Gastrocnemius medialis (tissue), 4 donors: Measurements from ENCODE around the gene MAST4.

Source experiments
- POLR2A ChIP-seq, 2 donors: fragments of 450-650 bp; IDR thresholded peaks; one replicate each; pipeline ENCODE4 v1.6.1; 2017; ENCODE audit warnings: antibody characterized with exemption in 2 of 2, mild to moderate bottlenecking in 2 of 2, moderate library complexity in 2 of 2
- TF ChIP-seq, protein P1 (sequence below), 5 experiments: fragments of 450-650 bp in 3 of 5; fragments of 200-600 bp in 2 of 5; sonication (generic) in 2 of 5; IDR thresholded peaks in 4 of 5; conservative IDR thresholded peaks in 1 of 5; 1 replicate in 4 of 5; 2 replicates in 1 of 5; pipeline ENCODE4 v1.5.1; 2016 to 2019; ENCODE audit warnings: antibody characterized with exemption in 5 of 5, mild to moderate bottlenecking in 3 of 5, moderate library complexity in 3 of 5

DNA sequence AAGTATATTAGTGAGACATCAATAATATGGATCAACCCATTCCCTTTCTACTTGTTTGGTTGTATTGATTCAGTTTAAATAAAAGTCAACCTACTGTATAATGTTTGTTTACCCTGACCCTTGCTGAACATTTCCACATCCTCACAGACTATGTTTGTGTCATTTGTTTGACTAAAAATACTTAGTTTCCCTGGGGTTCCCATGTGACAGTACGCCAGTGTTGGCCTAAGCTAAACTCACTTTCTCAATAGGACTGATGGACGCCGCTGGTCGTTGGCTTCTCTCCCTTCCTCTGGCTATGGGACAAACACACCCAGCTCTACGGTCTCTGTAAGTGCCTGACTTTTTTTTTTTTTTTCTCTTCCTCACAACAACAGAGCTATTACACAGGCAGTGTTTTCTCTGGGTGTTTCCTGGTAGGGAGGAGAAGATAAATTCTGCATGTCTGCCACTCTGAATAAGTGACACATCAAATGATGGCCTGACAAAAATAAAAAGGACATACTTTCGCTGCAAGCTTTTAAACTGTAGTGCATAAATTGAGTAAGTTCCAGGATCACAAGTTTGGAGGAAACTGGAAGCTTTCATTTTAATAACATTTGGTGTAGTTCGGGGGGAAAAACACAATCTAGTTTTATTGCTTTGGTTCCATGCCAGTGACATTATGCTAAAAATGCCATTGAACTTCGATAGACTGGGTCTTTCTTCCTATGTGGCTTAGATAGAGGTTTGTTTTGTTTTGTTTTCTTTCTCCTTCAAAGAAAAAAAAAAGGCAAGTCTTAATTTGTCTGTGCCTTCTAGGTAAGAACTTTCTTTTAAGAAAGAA is 499.4 kb downstream of the MAST4 start:
- TF ChIP-seq, protein P1, sequence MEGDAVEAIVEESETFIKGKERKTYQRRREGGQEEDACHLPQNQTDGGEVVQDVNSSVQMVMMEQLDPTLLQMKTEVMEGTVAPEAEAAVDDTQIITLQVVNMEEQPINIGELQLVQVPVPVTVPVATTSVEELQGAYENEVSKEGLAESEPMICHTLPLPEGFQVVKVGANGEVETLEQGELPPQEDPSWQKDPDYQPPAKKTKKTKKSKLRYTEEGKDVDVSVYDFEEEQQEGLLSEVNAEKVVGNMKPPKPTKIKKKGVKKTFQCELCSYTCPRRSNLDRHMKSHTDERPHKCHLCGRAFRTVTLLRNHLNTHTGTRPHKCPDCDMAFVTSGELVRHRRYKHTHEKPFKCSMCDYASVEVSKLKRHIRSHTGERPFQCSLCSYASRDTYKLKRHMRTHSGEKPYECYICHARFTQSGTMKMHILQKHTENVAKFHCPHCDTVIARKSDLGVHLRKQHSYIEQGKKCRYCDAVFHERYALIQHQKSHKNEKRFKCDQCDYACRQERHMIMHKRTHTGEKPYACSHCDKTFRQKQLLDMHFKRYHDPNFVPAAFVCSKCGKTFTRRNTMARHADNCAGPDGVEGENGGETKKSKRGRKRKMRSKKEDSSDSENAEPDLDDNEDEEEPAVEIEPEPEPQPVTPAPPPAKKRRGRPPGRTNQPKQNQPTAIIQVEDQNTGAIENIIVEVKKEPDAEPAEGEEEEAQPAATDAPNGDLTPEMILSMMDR (IDR thresholded peaks at IDR 0.05 in 4 of 5, conservative IDR thresholded peaks at IDR 0.05 in 1 of 5), result no peak
- no peak for TF ChIP-seq POLR2A (IDR thresholded peaks at IDR 0.05)
